CD14-positive monocyte (primary cell): ENCODE measurements around the gene BRMS1. TPM values are rescaled to one million over a fixed set of nuclear protein-coding genes. Genes with fewer than 3 reads are reported as not detected.

Source experiments
- DNase-seq, 3 donors: peaks; one replicate each; pipeline ENCODE4 v3.0.0-alpha.2; 2011 to 2022
- H2AFZ ChIP-seq: 2 replicates; pipeline ENCODE4 v1.6.0; 2012; ENCODE audit warnings: mild to moderate bottlenecking, low read depth, low read length, inconsistent platforms; ENCODE audit not compliant: insufficient read depth, poor library complexity, severe bottlenecking
- H3K27ac ChIP-seq, 2 donors: 1 replicate in 1 of 2; 2 replicates in 1 of 2; pipeline ENCODE4 v1.5.1; 2012 to 2013; ENCODE audit warnings: low read length in 2 of 2, control low read depth in 1 of 2, inconsistent platforms in 1 of 2, low read depth in 1 of 2, mild to moderate bottlenecking in 1 of 2
- H3K27me3 ChIP-seq, 2 donors: one replicate each; pipeline versions ENCODE4 v1.6.0 to v1.6.1; 2011 to 2013; ENCODE audit warnings: low read length in 2 of 2; ENCODE audit not compliant: control insufficient read depth in 2 of 2, insufficient read depth in 2 of 2
- H3K36me3 ChIP-seq, 2 donors: replicated peaks in 1 of 2; 1 replicate in 1 of 2; 2 replicates in 1 of 2; pipeline versions ENCODE4 v1.5.1 to v1.6.1; 2012 to 2013; ENCODE audit warnings: low read length in 2 of 2, control low read depth in 1 of 2, inconsistent platforms in 1 of 2, mild to moderate bottlenecking in 1 of 2; ENCODE audit not compliant: insufficient read depth in 2 of 2, control insufficient read depth in 1 of 2
- H3K4me1 ChIP-seq, 2 donors: 1 replicate in 1 of 2; 2 replicates in 1 of 2; pipeline versions ENCODE4 v1.5.1 to v1.6.1; 2012 to 2013; ENCODE audit warnings: low read length in 2 of 2, control low read depth in 1 of 2, inconsistent platforms in 1 of 2, mild to moderate bottlenecking in 1 of 2, moderate library complexity in 1 of 2; ENCODE audit not compliant: insufficient read depth in 2 of 2, control insufficient read depth in 1 of 2
- H3K4me2 ChIP-seq: replicated peaks from 2 replicates; pipeline ENCODE3; 2012; ENCODE audit warnings: low read length, moderate library complexity, mild to moderate bottlenecking; ENCODE audit not compliant: poor library complexity, severe bottlenecking; ENCODE audit errors: extremely low read depth
- H3K4me3 ChIP-seq, 3 experiments: fragments of 200-600 bp in 1 of 3; sonication (generic) in 1 of 3; replicated peaks in 1 of 3; 1 replicate in 2 of 3; 2 replicates in 1 of 3; pipeline ENCODE4 v1.5.1; 2011 to 2013; ENCODE audit warnings: low read length in 3 of 3, mild to moderate bottlenecking in 3 of 3, control low read depth in 2 of 3, low read depth in 2 of 3, inconsistent platforms in 1 of 3, moderate library complexity in 1 of 3
- H3K79me2 ChIP-seq: 2 replicates; pipeline ENCODE4 v1.6.0; 2012; ENCODE audit warnings: mild to moderate bottlenecking, control low read depth, inconsistent platforms, low read length, moderate library complexity; ENCODE audit not compliant: insufficient read depth
- H3K9ac ChIP-seq: 2 replicates; pipeline ENCODE4 v1.6.0; 2017; ENCODE audit warnings: low read length, mild to moderate bottlenecking; ENCODE audit not compliant: insufficient read depth, poor library complexity, severe bottlenecking
- H3K9me3 ChIP-seq, 2 donors: replicated peaks in 1 of 2; 1 replicate in 1 of 2; 2 replicates in 1 of 2; pipeline versions ENCODE4 v1.5.1 to v1.6.1; 2012 to 2013; ENCODE audit warnings: low read length in 2 of 2, control low read depth in 1 of 2; ENCODE audit not compliant: control insufficient read depth in 1 of 2, insufficient read depth in 1 of 2
- H4K20me1 ChIP-seq: 2 replicates; pipeline ENCODE4 v1.6.0; 2012; ENCODE audit warnings: mild to moderate bottlenecking, low read length, control low read depth, moderate library complexity; ENCODE audit not compliant: insufficient read depth
- H3K27ac Mint-ChIP-seq, 7 donors: one replicate each; pipeline ENCODE4 v1.8.0; 2020; ENCODE audit warnings: mild to moderate bottlenecking in 7 of 7, mixed read lengths in 7 of 7, moderate library complexity in 6 of 7, inconsistent platforms in 2 of 7
- H3K27me3 Mint-ChIP-seq, 3 donors: one replicate each; pipeline ENCODE4 v1.8.0; 2021 to 2022; ENCODE audit warnings: low read depth in 3 of 3, mild to moderate bottlenecking in 3 of 3, mixed read lengths in 3 of 3, moderate library complexity in 3 of 3, inconsistent platforms in 1 of 3
- H3K36me3 Mint-ChIP-seq, 2 donors: one replicate each; pipeline ENCODE4 v1.8.0; 2020; ENCODE audit warnings: mixed read lengths in 2 of 2, inconsistent platforms in 1 of 2, mild to moderate bottlenecking in 1 of 2
- H3K4me1 Mint-ChIP-seq: one replicate; pipeline ENCODE4 v1.8.0; 2020; ENCODE audit warnings: mild to moderate bottlenecking, mixed read lengths
- H3K4me3 Mint-ChIP-seq, 2 donors: one replicate each; pipeline ENCODE4 v1.8.0; 2020; ENCODE audit warnings: mild to moderate bottlenecking in 2 of 2, mixed read lengths in 2 of 2, moderate library complexity in 1 of 2
- H3K9me3 Mint-ChIP-seq, 7 donors: one replicate each; pipeline ENCODE4 v1.8.0; 2020 to 2022; ENCODE audit warnings: mixed read lengths in 7 of 7, mild to moderate bottlenecking in 6 of 7, moderate library complexity in 6 of 7, inconsistent platforms in 2 of 7
- WGBS: methylation state at CpG from one replicate; pipeline ENCODE4 v1.1.5; 2013; ENCODE audit warnings: missing lambda C conversion rate; ENCODE audit not compliant: insufficient coverage; 5-methylcytosine and 5-hydroxymethylcytosine counted together
- intact Hi-C, 2 donors: fragments of 100-400 bp; cut with micrococcal nuclease; formaldehyde crosslinking; loops; one replicate each; pipeline versions ENCODE4 v1.15.0 to v1.15.1; 2023
- polyA plus RNA-seq, 3 donors: library from polyadenylated mRNA; depleted of rRNA in 1 of 3; unstranded in 2 of 3; stranded (reverse) in 1 of 3; fragments of 300-500 nt in 2 of 3; fragments of >200 nt in 1 of 3; fragmentation: Illumina TruSeq in 2 of 3; gene quantifications; 1 replicate in 2 of 3; 2 replicates in 1 of 3; pipeline ENCODE4 v1.2.3, GENCODE V29; 2012 to 2021
- TF ChIP-seq, protein P1 (sequence below): fragments of 200-600 bp; IDR thresholded peaks from one replicate; pipeline ENCODE4 v1.8.0; 2022; ENCODE audit warnings: antibody characterized with exemption, mild to moderate bottlenecking

BRMS1 gene
- polyA plus RNA-seq, 3 donors = 49.0 to 65.2 (median 62.0) TPM

- no peak overlapping the region for H3K4me2 ChIP-seq
- no peak overlapping the region for H3K4me3 ChIP-seq
- Mint-ChIP-seq H3K4me3 (peak overlapping the region in 1 of 2 donors; percentile 2), H3K36me3 (peaks cover 4 to 7% of the 10 kb centered on the region in 2 donors), H3K27me3 (peaks cover 39 to 60% (median 42%) of the 10 kb centered on the region in 3 donors), H3K27ac (no peak overlapping the region), H3K4me1 (peaks cover 17% of the 10 kb centered on the region), H3K9me3 (peaks cover 0 to 7% (median 4%) of the 10 kb centered on the region in 7 donors)
- TF ChIP-seq, protein P1, sequence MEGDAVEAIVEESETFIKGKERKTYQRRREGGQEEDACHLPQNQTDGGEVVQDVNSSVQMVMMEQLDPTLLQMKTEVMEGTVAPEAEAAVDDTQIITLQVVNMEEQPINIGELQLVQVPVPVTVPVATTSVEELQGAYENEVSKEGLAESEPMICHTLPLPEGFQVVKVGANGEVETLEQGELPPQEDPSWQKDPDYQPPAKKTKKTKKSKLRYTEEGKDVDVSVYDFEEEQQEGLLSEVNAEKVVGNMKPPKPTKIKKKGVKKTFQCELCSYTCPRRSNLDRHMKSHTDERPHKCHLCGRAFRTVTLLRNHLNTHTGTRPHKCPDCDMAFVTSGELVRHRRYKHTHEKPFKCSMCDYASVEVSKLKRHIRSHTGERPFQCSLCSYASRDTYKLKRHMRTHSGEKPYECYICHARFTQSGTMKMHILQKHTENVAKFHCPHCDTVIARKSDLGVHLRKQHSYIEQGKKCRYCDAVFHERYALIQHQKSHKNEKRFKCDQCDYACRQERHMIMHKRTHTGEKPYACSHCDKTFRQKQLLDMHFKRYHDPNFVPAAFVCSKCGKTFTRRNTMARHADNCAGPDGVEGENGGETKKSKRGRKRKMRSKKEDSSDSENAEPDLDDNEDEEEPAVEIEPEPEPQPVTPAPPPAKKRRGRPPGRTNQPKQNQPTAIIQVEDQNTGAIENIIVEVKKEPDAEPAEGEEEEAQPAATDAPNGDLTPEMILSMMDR = no peak
- H3K4me1 ChIP-seq = peaks cover 17 to 22% of the 10 kb centered on the region in 2 donors
- no peaks in the 10 kb centered on the region for H3K36me3 ChIP-seq
- H3K9me3 ChIP-seq = peaks cover 0 to 11% of the 10 kb centered on the region in 2 donors
- WGBS = 79% methylated on average over 27 of the region's 30 CpGs
- no peaks in the 10 kb centered on the region for H3K79me2 ChIP-seq
- no peak overlapping the region for H3K27ac ChIP-seq
- no peak overlapping the region for H2AFZ ChIP-seq
- H3K27me3 ChIP-seq = peaks cover 24 to 49% of the 10 kb centered on the region in 2 donors
- H4K20me1 ChIP-seq = no peaks in the 10 kb centered on the region
- intact Hi-C loops = no loop called here
- H3K9ac ChIP-seq = no peak overlapping the region
- no peak for DNase-seq
These were observed 50.9 kb downstream of the BRMS1 start for GRCh38 chr11:66293777-66294625.

DNA sequence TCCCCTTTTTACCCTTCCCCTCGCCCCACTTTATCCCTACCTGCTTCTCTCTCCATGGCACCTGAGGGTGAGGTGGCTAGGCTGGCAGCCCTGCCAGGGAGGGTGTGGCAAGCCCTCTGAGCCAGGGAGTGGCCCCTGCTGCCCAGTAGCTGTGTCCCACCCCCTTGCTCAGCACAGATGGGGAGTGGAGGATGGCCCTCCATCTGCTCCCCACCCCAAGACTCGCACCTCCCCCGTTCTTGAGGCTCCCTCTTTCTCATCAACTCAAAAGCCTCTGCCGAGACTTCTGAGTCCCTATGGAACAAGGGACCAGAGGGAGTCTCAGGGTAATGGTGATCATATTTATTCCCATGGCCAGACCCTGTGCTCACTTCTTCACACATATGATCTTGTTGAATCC is 51.6 kb downstream of the BRMS1 start:
- Histone ChIP-seq H4K20me1 (no peaks in the 10 kb centered on the region), H3K4me1 (peaks cover 20 to 26% of the 10 kb centered on the region in 2 donors), H3K4me2 (no peak overlapping the region), H3K27me3 (peaks cover 24 to 49% of the 10 kb centered on the region in 2 donors), H3K79me2 (no peaks in the 10 kb centered on the region), H3K9me3 (peaks cover 0 to 11% of the 10 kb centered on the region in 2 donors), H2AFZ (no peak overlapping the region), H3K36me3 (no peaks in the 10 kb centered on the region), H3K27ac (no peak overlapping the region), H3K4me3 (no peak overlapping the region), H3K9ac (no peak overlapping the region)
- Mint-ChIP-seq H3K9me3 (peaks cover 0 to 7% (median 4%) of the 10 kb centered on the region in 7 donors), H3K4me1 (peaks cover 19% of the 10 kb centered on the region), H3K27me3 (peaks cover 39 to 56% (median 42%) of the 10 kb centered on the region in 3 donors), H3K36me3 (peaks cover 4 to 7% of the 10 kb centered on the region in 2 donors), H3K27ac (no peak overlapping the region), H3K4me3 (peak overlapping the region in 1 of 2 donors; percentile 2)
- no peak for DNase-seq
- WGBS = no CpG with 5 or more reads among the region's 4 CpGs
- intact Hi-C loops = no loop called here
- TF ChIP-seq, protein P1 = no peak
